Panc1 (cell line): Measurements from ENCODE around the gene DOCK1. TPM values are rescaled to one million over a fixed set of nuclear protein-coding genes. Genes with fewer than 3 reads are reported as not detected.
A peak's percentile ranks its signal among the peaks of the same experiment; 100 is the strongest.

ENCODE experiments used
- ATAC-seq: fragments of 200-7000 bp; cut with Tn5 transposase; 2 replicates; pipeline ENCODE4 v1.9.1; 2020; ENCODE audit warnings: mild to moderate bottlenecking, moderate library complexity
- BruUV-seq: library from RNA; stranded (reverse); fragments of 400-500 nt; replicated peaks from 2 replicates; lab custom pipeline; 2021; lab: Mats Ljungman, UMichigan
- CTCF ChIA-PET: fragments of 300-600 bp; sonication (Branson Sonifier 250); formaldehyde crosslinking; loops from one replicate; lab custom pipeline; 2022; ENCODE audit warnings: antibody characterized with exemption; lab: Charles Lee
- POLR2A ChIA-PET: fragments of 300-600 bp; sonication (Branson Sonifier 250); formaldehyde crosslinking; loops from one replicate; lab custom pipeline; 2022; ENCODE audit warnings: antibody characterized with exemption; lab: Charles Lee
- DNase-seq: peaks from one replicate; pipeline ENCODE4 v3.0.0-alpha.2; 2010; ENCODE audit warnings: low read depth, low spot score
- H3K27ac ChIP-seq: 2 replicates; pipeline ENCODE4 v1.5.1; 2011; ENCODE audit warnings: mild to moderate bottlenecking, low read length, inconsistent platforms
- H3K27me3 ChIP-seq: fragments of 200-500 bp; sonication (Bioruptor generic); 2 replicates; pipeline ENCODE4 v1.6.0; 2014; ENCODE audit warnings: low read length, inconsistent platforms; ENCODE audit not compliant: control insufficient read depth, insufficient read depth
- H3K36me3 ChIP-seq: fragments of 200-500 bp; sonication (Bioruptor generic); 2 replicates; pipeline ENCODE4 v1.5.1; 2014; ENCODE audit warnings: inconsistent platforms, mild to moderate bottlenecking, low read length, moderate library complexity; ENCODE audit not compliant: control insufficient read depth, insufficient read depth
- H3K4me1 ChIP-seq: 2 replicates; pipeline ENCODE4 v1.5.1; 2011; ENCODE audit warnings: inconsistent platforms, mild to moderate bottlenecking, low read length, moderate library complexity; ENCODE audit not compliant: control insufficient read depth, insufficient read depth
- H3K4me3 ChIP-seq, 2 experiments: 2 replicates each; pipeline ENCODE4 v1.5.1; 2011 to 2012; ENCODE audit warnings: low read depth in 2 of 2, low read length in 2 of 2, mild to moderate bottlenecking in 2 of 2, inconsistent platforms in 1 of 2, moderate library complexity in 1 of 2
- H3K9me3 ChIP-seq: fragments of 200-500 bp; sonication (Bioruptor generic); 2 replicates; pipeline ENCODE4 v1.5.1; 2014; ENCODE audit warnings: low read depth, mild to moderate bottlenecking, inconsistent platforms, low read length, moderate library complexity; ENCODE audit not compliant: control insufficient read depth, insufficient read depth
- POLR2AphosphoS5 ChIP-seq: IDR thresholded peaks from 2 replicates; pipeline ENCODE4 v1.6.1; 2012; ENCODE audit warnings: mild to moderate bottlenecking, low read depth, low read length, moderate library complexity
- SIN3A ChIP-seq: IDR thresholded peaks from 2 replicates; pipeline ENCODE4 v1.6.1; 2012; ENCODE audit warnings: low read depth, mild to moderate bottlenecking, low read length, moderate library complexity, borderline replicate concordance; ENCODE audit not compliant: insufficient read depth
- TCF7L2 ChIP-seq: IDR thresholded peaks from 2 replicates; pipeline ENCODE4 v1.6.1; 2011; ENCODE audit warnings: mild to moderate bottlenecking, low read depth, low read length, inconsistent platforms
- in situ Hi-C: cut with HindIII; loops from 2 replicates; pipeline ENCODE4 v1.10.0; 2016; ENCODE audit warnings: low sequenced_read_pairs, low pct_unique_long_range_greater_than_20kb
- intact Hi-C: fragments of 100-400 bp; cut with micrococcal nuclease; formaldehyde crosslinking; loops from one replicate; pipeline ENCODE4 v1.10.0; 2022; ENCODE audit not compliant: unreplicated experiment
- total RNA-seq: library from RNA; stranded (reverse); gene quantifications from one replicate; pipeline ENCODE4 v1.2.1, GENCODE V29; 2021; ENCODE audit not compliant: unreplicated experiment
- TF ChIP-seq, protein P1 (sequence below): fragments of 450-650 bp; IDR thresholded peaks from 2 replicates; pipeline ENCODE4 v1.5.1; 2017; ENCODE audit warnings: mild to moderate bottlenecking
- TF ChIP-seq, protein P2 (sequence below), 2 experiments: IDR thresholded peaks; 2 replicates each; pipeline ENCODE4 v1.6.1; 2011 to 2012; ENCODE audit warnings: low read depth in 2 of 2, control low read depth in 1 of 2, low read length in 1 of 2, mild to moderate bottlenecking in 1 of 2, moderate library complexity in 1 of 2; ENCODE audit not compliant: insufficient read depth in 1 of 2

Gene DOCK1
- total RNA-seq, 1 experiment from 2014 or later: 67.6 TPM

DNA sequence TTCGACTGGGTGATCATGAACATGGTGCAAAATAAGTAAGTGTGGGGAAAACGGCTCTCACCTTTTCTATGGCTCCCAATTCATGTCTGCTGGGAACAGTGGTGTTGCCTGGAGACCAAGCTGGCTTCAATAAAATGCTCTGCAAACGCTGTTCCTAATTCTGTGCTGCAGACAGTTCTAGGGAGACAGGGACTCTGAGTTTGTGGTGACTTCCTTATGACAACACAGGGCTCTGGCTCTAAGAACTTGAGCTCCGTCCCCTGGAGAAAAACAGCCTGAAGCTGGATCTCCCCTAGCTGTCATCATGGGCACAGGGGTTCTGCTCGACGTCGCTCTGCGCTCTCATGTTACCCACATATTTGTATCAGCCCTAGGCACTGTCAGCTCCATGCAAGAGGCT is 352.2 kb downstream of the DOCK1 start:
- in situ Hi-C loops: no loop called here
- CTCF ChIA-PET: no interaction called here
- no peak for TF ChIP-seq SIN3A
- TF ChIP-seq TCF7L2: no peak
- TF ChIP-seq, protein P1, sequence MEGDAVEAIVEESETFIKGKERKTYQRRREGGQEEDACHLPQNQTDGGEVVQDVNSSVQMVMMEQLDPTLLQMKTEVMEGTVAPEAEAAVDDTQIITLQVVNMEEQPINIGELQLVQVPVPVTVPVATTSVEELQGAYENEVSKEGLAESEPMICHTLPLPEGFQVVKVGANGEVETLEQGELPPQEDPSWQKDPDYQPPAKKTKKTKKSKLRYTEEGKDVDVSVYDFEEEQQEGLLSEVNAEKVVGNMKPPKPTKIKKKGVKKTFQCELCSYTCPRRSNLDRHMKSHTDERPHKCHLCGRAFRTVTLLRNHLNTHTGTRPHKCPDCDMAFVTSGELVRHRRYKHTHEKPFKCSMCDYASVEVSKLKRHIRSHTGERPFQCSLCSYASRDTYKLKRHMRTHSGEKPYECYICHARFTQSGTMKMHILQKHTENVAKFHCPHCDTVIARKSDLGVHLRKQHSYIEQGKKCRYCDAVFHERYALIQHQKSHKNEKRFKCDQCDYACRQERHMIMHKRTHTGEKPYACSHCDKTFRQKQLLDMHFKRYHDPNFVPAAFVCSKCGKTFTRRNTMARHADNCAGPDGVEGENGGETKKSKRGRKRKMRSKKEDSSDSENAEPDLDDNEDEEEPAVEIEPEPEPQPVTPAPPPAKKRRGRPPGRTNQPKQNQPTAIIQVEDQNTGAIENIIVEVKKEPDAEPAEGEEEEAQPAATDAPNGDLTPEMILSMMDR: no peak
- TF ChIP-seq POLR2AphosphoS5: no peak
- TF ChIP-seq, protein P2, sequence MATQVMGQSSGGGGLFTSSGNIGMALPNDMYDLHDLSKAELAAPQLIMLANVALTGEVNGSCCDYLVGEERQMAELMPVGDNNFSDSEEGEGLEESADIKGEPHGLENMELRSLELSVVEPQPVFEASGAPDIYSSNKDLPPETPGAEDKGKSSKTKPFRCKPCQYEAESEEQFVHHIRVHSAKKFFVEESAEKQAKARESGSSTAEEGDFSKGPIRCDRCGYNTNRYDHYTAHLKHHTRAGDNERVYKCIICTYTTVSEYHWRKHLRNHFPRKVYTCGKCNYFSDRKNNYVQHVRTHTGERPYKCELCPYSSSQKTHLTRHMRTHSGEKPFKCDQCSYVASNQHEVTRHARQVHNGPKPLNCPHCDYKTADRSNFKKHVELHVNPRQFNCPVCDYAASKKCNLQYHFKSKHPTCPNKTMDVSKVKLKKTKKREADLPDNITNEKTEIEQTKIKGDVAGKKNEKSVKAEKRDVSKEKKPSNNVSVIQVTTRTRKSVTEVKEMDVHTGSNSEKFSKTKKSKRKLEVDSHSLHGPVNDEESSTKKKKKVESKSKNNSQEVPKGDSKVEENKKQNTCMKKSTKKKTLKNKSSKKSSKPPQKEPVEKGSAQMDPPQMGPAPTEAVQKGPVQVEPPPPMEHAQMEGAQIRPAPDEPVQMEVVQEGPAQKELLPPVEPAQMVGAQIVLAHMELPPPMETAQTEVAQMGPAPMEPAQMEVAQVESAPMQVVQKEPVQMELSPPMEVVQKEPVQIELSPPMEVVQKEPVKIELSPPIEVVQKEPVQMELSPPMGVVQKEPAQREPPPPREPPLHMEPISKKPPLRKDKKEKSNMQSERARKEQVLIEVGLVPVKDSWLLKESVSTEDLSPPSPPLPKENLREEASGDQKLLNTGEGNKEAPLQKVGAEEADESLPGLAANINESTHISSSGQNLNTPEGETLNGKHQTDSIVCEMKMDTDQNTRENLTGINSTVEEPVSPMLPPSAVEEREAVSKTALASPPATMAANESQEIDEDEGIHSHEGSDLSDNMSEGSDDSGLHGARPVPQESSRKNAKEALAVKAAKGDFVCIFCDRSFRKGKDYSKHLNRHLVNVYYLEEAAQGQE (IDR thresholded peaks at IDR 0.05; ENCODE audit: insufficient read depth in 1 of 2, low read depth in 2 of 2, low read length in 1 of 2): no peak
- no peak for DNase-seq
- Histone ChIP-seq H3K36me3 (no peaks in the 10 kb centered on the region), H3K27me3 (no peaks in the 10 kb centered on the region), H3K9me3 (no peaks in the 10 kb centered on the region), H3K4me1 (no peaks in the 10 kb centered on the region), H3K4me3 (no peak overlapping the region), H3K27ac (no peak overlapping the region)
- intact Hi-C loops: no loop called here
- POLR2A ChIA-PET: no interaction called here
- BruUV-seq: no TSS peak
- ATAC-seq: no peak

DNA sequence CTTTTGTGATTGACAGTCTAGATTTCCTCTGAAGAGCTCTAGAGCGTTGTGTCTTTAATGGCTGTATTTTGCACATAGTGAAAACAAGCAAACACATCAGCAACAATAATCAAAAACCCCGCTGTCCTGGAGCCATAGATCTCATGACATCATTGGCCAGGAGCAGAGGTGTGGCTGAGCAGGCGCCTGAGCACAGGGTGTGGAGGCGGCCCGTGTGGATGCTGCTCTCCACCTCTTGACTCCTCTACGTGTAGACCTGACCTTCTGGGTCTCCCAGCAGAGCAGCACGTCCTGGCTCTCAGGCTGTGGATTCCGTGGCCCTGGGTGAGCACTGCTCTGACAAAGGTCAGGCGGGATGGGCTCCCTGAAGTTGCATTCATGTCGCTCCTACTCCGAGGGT is 354.1 kb downstream of the DOCK1 start:
- ChIA-PET CTCF (no interaction called here), POLR2A (no interaction called here)
- Histone ChIP-seq H3K9me3 (no peaks in the 10 kb centered on the region), H3K36me3 (no peaks in the 10 kb centered on the region), H3K4me1 (no peaks in the 10 kb centered on the region), H3K27ac (no peak overlapping the region), H3K27me3 (no peaks in the 10 kb centered on the region), H3K4me3 (no peak overlapping the region)
- TF ChIP-seq SIN3A (no peak), TCF7L2 (no peak), POLR2AphosphoS5 (no peak)
- TF ChIP-seq, protein P2 (IDR thresholded peaks at IDR 0.05; ENCODE audit: insufficient read depth in 1 of 2, low read depth in 2 of 2, low read length in 1 of 2): no peak
- TF ChIP-seq, protein P1: no peak
- intact Hi-C loops (no loop called here), in situ Hi-C loops (no loop called here)
- ATAC-seq (no peak), DNase-seq (no peak)
- TSS peak; percentile 21 for BruUV-seq
